B cell (primary cell): ENCODE results near the gene ABCC5. TPM values are rescaled to one million over a fixed set of nuclear protein-coding genes. Genes with fewer than 3 reads are reported as not detected.
A peak's percentile ranks its signal among the peaks of the same experiment; 100 is the strongest.

ENCODE experiments used
- ATAC-seq: fragments of 200-7000 bp; cut with Tn5 transposase; one replicate; pipeline ENCODE4 v1.10.0; 2021; ENCODE audit warnings: low read depth, mild to moderate bottlenecking, moderate number of reproducible peaks, moderate library complexity
- CTCF ChIA-PET: fragments of 350-600 bp; sonication (Branson Sonifier 250); formaldehyde crosslinking; loops from one replicate; lab custom pipeline; 2021; ENCODE audit warnings: antibody characterized with exemption, inconsistent platforms; lab: Charles Lee
- POLR2A ChIA-PET: fragments of 350-600 bp; sonication (Branson Sonifier 250); formaldehyde crosslinking; loops from one replicate; lab custom pipeline; 2021; ENCODE audit warnings: antibody characterized with exemption; lab: Charles Lee
- DNase-seq: peaks from one replicate; pipeline ENCODE4 v3.0.0; 2013
- H2AFZ ChIP-seq: 2 replicates; pipeline ENCODE4 v1.6.1; 2012; ENCODE audit warnings: mild to moderate bottlenecking, low read depth, low read length; ENCODE audit not compliant: insufficient read depth, poor library complexity, severe bottlenecking
- H3K27ac ChIP-seq, 2 donors: 1 replicate in 1 of 2; 2 replicates in 1 of 2; pipeline ENCODE4 v1.5.1; 2012 to 2013; ENCODE audit warnings: low read length in 2 of 2, mild to moderate bottlenecking in 2 of 2, moderate library complexity in 1 of 2
- H3K27me3 ChIP-seq, 4 experiments: fragments of 200-600 bp in 1 of 4; sonication (generic) in 1 of 4; replicated peaks in 1 of 4; 1 replicate in 2 of 4; 2 replicates in 2 of 4; pipeline versions ENCODE4 v1.6.1 to v1.7.0; 2013 to 2016; ENCODE audit warnings: low read length in 3 of 4, mild to moderate bottlenecking in 2 of 4, mixed read lengths in 1 of 4, moderate library complexity in 1 of 4; ENCODE audit not compliant: insufficient read depth in 4 of 4, control insufficient read depth in 3 of 4; ENCODE audit errors: control extremely low read depth in 1 of 4
- H3K36me3 ChIP-seq, 2 experiments: replicated peaks in 1 of 2; 1 replicate in 1 of 2; 2 replicates in 1 of 2; pipeline versions ENCODE4 v1.6.1 to v1.7.1; 2013; ENCODE audit warnings: low read length in 1 of 2; ENCODE audit not compliant: insufficient read depth in 2 of 2, control insufficient read depth in 1 of 2; ENCODE audit errors: control extremely low read depth in 1 of 2, extremely low read depth in 1 of 2
- H3K4me1 ChIP-seq, 2 donors: fragments of 200-600 bp in 1 of 2; sonication (generic) in 1 of 2; 1 replicate in 1 of 2; 2 replicates in 1 of 2; pipeline versions ENCODE4 v1.5.1 to v1.6.1; 2013 to 2017; ENCODE audit warnings: low read length in 2 of 2; ENCODE audit not compliant: control insufficient read depth in 2 of 2, insufficient read depth in 2 of 2
- H3K4me2 ChIP-seq: replicated peaks from 2 replicates; pipeline ENCODE3; 2012; ENCODE audit warnings: mild to moderate bottlenecking, low read depth, low read length; ENCODE audit not compliant: poor library complexity, severe bottlenecking
- H3K4me3 ChIP-seq, 5 experiments: fragments of 200-600 bp in 1 of 5; sonication (generic) in 1 of 5; 1 replicate in 3 of 5; 2 replicates in 2 of 5; pipeline versions ENCODE4 v1.5.1 to v1.7.0; 2011 to 2016; ENCODE audit warnings: low read length in 4 of 5, mild to moderate bottlenecking in 4 of 5, low read depth in 2 of 5, control low read depth in 1 of 5, moderate library complexity in 1 of 5; ENCODE audit not compliant: insufficient read depth in 1 of 5; ENCODE audit errors: control extremely low read depth in 1 of 5, extremely low read depth in 1 of 5
- H3K79me2 ChIP-seq: fragments of 200-600 bp; sonication (generic); one replicate; pipeline ENCODE4 v1.6.0; 2016; ENCODE audit warnings: low read length; ENCODE audit not compliant: control insufficient read depth, insufficient read depth
- H3K9ac ChIP-seq: fragments of 200-600 bp; sonication (generic); 2 replicates; pipeline ENCODE4 v1.6.1; 2017; ENCODE audit warnings: mild to moderate bottlenecking, low read length, moderate library complexity
- H3K9me3 ChIP-seq, 3 donors: one replicate each; pipeline versions ENCODE4 v1.6.1 to v1.7.1; 2013; ENCODE audit warnings: low read length in 2 of 3; ENCODE audit not compliant: control insufficient read depth in 2 of 3, insufficient read depth in 1 of 3; ENCODE audit errors: control extremely low read depth in 1 of 3
- H4K20me1 ChIP-seq: 2 replicates; pipeline ENCODE4 v1.6.0; 2012; ENCODE audit warnings: mild to moderate bottlenecking, low read length; ENCODE audit not compliant: insufficient read depth, control insufficient read depth, poor library complexity, severe bottlenecking
- H3K27ac Mint-ChIP-seq: one replicate; pipeline ENCODE4 v1.8.0; 2021; ENCODE audit warnings: mixed read lengths
- H3K27me3 Mint-ChIP-seq: one replicate; pipeline ENCODE4 v1.8.0; 2021; ENCODE audit warnings: mixed read lengths
- H3K4me1 Mint-ChIP-seq: one replicate; pipeline ENCODE4 v1.8.0; 2021; ENCODE audit warnings: mixed read lengths
- H3K4me3 Mint-ChIP-seq: one replicate; pipeline ENCODE4 v1.8.0; 2021; ENCODE audit warnings: mixed read lengths
- H3K9me3 Mint-ChIP-seq: one replicate; pipeline ENCODE4 v1.8.0; 2022; ENCODE audit warnings: mixed read lengths; ENCODE audit not compliant: insufficient read depth
- CTCF ChIP-seq: fragments of 200-600 bp; IDR thresholded peaks from one replicate; pipeline ENCODE4 v1.8.0; 2022; ENCODE audit warnings: antibody characterized with exemption, mild to moderate bottlenecking
- EZH2 ChIP-seq: IDR thresholded peaks from 2 replicates; pipeline ENCODE4 v1.6.1; 2012; ENCODE audit warnings: borderline replicate concordance, low read depth, mild to moderate bottlenecking, moderate library complexity, low read length; ENCODE audit not compliant: insufficient read depth, poor library complexity, severe bottlenecking
- WGBS: methylation state at CpG from one replicate; pipeline ENCODE4 v1.1.5; 2013; ENCODE audit warnings: missing lambda C conversion rate; ENCODE audit not compliant: insufficient coverage; 5-methylcytosine and 5-hydroxymethylcytosine counted together
- intact Hi-C: fragments of 100-400 bp; cut with micrococcal nuclease; formaldehyde crosslinking; loops from one replicate; pipeline ENCODE4 v1.10.0; 2022
- polyA plus RNA-seq: library from polyadenylated mRNA; depleted of rRNA; stranded (reverse); fragments of >200 nt; gene quantifications from 2 replicates; pipeline ENCODE4 v1.2.3, GENCODE V29; 2012
- total RNA-seq, 2 donors: library from RNA; stranded (reverse); fragments of 120-200 nt in 1 of 2; gene quantifications; 1 replicate in 1 of 2; 2 replicates in 1 of 2; pipeline versions ENCODE4 v1.2.3 to v1.2.4, GENCODE V29; 2013 to 2022

The ABCC5 gene
- total and polyA plus RNA-seq, 2 donors (not counting 1 experiment from before 2014, with no cell fraction given), result 13.4 to 29.5 TPM

GRCh38 chr3:183883291-183884096, 134.2 kb downstream of the ABCC5 start:
- peak overlapping the region; percentile 94 for H3K4me2 ChIP-seq
- H3K79me2 ChIP-seq, result peaks cover 72% of the 10 kb centered on the region
- POLR2A ChIA-PET, result no interaction called here
- peak overlapping the region; percentile 68 to 96 (median 84) for H3K4me3 ChIP-seq
- peak overlapping the region; percentile 96 for H2AFZ ChIP-seq
- Mint-ChIP-seq H3K27me3 (peaks cover 2% of the 10 kb centered on the region), H3K27ac (no peak overlapping the region), H3K4me3 (peak overlapping the region; percentile 92), H3K9me3 (no peaks in the 10 kb centered on the region), H3K4me1 (peaks cover 45% of the 10 kb centered on the region)
- TF ChIP-seq EZH2, result no peak
- TF ChIP-seq CTCF, result no peak
- H3K27ac ChIP-seq, result no peak overlapping the region
- CTCF ChIA-PET, result interaction anchor here (0.8 to 3.3 kb wide), 6 partner anchors 7 to 455 kb away, joined by 3 to 44 read pairs (median 6); partner anchors contain the start of genes ABCC5, DVL3 and MCF2L2
- WGBS, result 53% methylated on average over 8 of the region's 16 CpGs
- intact Hi-C loops, result loop anchor here (1.0 to 2.0 kb wide), 7 partner anchors 12 to 415 kb away; partner anchors contain the start of genes ABCC5, EIF2B5, MAP6D1 and PSMD2
- H3K9ac ChIP-seq, result peak overlapping the region; percentile 90
- DNase-seq (no peak), ATAC-seq (no peak)
- H3K9me3 ChIP-seq, result peaks cover 0 to 3% (median 0%) of the 10 kb centered on the region in 3 donors
- H3K27me3 ChIP-seq, result peaks cover 0 to 6% (median 0%) of the 10 kb centered on the region in 4 experiments
- peaks cover 36% of the 10 kb centered on the region for H4K20me1 ChIP-seq
- peaks cover 11 to 19% of the 10 kb centered on the region in 2 donors for H3K4me1 ChIP-seq
- peaks cover 0 to 4% of the 10 kb centered on the region in 2 experiments for H3K36me3 ChIP-seq

- ChIA-PET CTCF (no interaction called here), POLR2A (no interaction called here)
- H3K79me2 ChIP-seq, result peaks cover 93% of the 10 kb centered on the region
- H3K27ac ChIP-seq, result no peak overlapping the region
- no peak overlapping the region for H3K4me3 ChIP-seq
- DNase-seq, result no peak
- no peaks in the 10 kb centered on the region for H3K9me3 ChIP-seq
- H3K36me3 ChIP-seq, result peaks cover 0 to 6% of the 10 kb centered on the region in 2 experiments
- no peaks in the 10 kb centered on the region for H3K27me3 ChIP-seq
- TF ChIP-seq CTCF, result no peak
- no peak for TF ChIP-seq EZH2
- H3K27ac Mint-ChIP-seq, result peak overlapping the region; percentile 37
- no peaks in the 10 kb centered on the region for H3K27me3 Mint-ChIP-seq
- H2AFZ ChIP-seq, result no peak overlapping the region
- H3K4me1 Mint-ChIP-seq, result peaks cover 56% of the 10 kb centered on the region
- no peak for ATAC-seq
- H3K9ac ChIP-seq, result no peak overlapping the region
- no peak overlapping the region for H3K4me3 Mint-ChIP-seq
- intact Hi-C loops, result no loop called here
- WGBS, result 94% methylated on average over 3 of the region's 9 CpGs
- peaks cover 10 to 15% of the 10 kb centered on the region in 2 donors for H3K4me1 ChIP-seq
- H3K4me2 ChIP-seq, result no peak overlapping the region
- H4K20me1 ChIP-seq, result peaks cover 65% of the 10 kb centered on the region
- H3K9me3 Mint-ChIP-seq, result no peaks in the 10 kb centered on the region
Observed at GRCh38 chr3:183880121-183880520, 137.6 kb downstream of the ABCC5 start.
